H1 (cell line): ENCODE results near the gene PEPD. TPM values are rescaled to one million over a fixed set of nuclear protein-coding genes. Genes with fewer than 3 reads are reported as not detected.

ENCODE experiments used
- CTCF ChIA-PET: fragments of 300-600 bp; sonication (Branson Sonifier 250); formaldehyde crosslinking; loops from one replicate; lab custom pipeline; 2021; ENCODE audit not compliant: partially characterized antibody; lab: Charles Lee
- POLR2A ChIA-PET: fragments of 300-600 bp; sonication (Branson Sonifier 250); formaldehyde crosslinking; loops from one replicate; lab custom pipeline; 2021; ENCODE audit warnings: inconsistent platforms; ENCODE audit not compliant: partially characterized antibody; lab: Charles Lee
- DNase-seq, 2 experiments: peaks; one replicate each; pipeline versions ENCODE4 v3.0.0 to v3.0.0-alpha.2; 2010 to 2022; ENCODE audit warnings: low spot score in 2 of 2, low read depth in 1 of 2, mixed read lengths in 1 of 2
- FAIRE-seq: peaks from 2 replicates; lab custom pipeline; 2011; peaks lifted over from hg19 to GRCh38; lab: Jason Lieb, UNC
- H2AFZ ChIP-seq: 2 replicates; pipeline ENCODE4 v1.8.1; 2012; ENCODE audit warnings: low read length, inconsistent platforms
- H2AK5ac ChIP-seq: 2 replicates; pipeline ENCODE4 v1.6.1; 2013; ENCODE audit warnings: low read depth, low read length
- H2BK120ac ChIP-seq: replicated peaks from 2 replicates; pipeline ENCODE3; 2013; ENCODE audit warnings: low read depth, low read length, inconsistent platforms
- H2BK12ac ChIP-seq: 2 replicates; pipeline ENCODE4 v1.6.1; 2013; ENCODE audit warnings: low read depth, low read length
- H2BK15ac ChIP-seq: 2 replicates; pipeline ENCODE4 v1.6.1; 2013; ENCODE audit warnings: low read length
- H2BK20ac ChIP-seq: 2 replicates; pipeline ENCODE4 v1.6.1; 2013; ENCODE audit warnings: low read length
- H2BK5ac ChIP-seq: 2 replicates; pipeline ENCODE4 v1.6.1; 2013; ENCODE audit warnings: low read depth, low read length
- H3K14ac ChIP-seq: 2 replicates; pipeline ENCODE4 v1.6.1; 2013; ENCODE audit warnings: inconsistent platforms; ENCODE audit not compliant: insufficient read length
- H3K18ac ChIP-seq: 2 replicates; pipeline ENCODE4 v1.6.1; 2013; ENCODE audit warnings: low read length; ENCODE audit errors: extremely low read depth
- H3K23ac ChIP-seq: 2 replicates; pipeline ENCODE4 v1.6.1; 2013; ENCODE audit warnings: inconsistent platforms; ENCODE audit not compliant: insufficient read length
- H3K23me2 ChIP-seq: 2 replicates; pipeline ENCODE4 v1.6.1; 2013; ENCODE audit warnings: low read depth, low read length
- H3K27ac ChIP-seq: 2 replicates; pipeline ENCODE4 v1.6.1; 2011; ENCODE audit warnings: low read depth, low read length, inconsistent platforms
- H3K27me3 ChIP-seq, 4 experiments: replicated peaks in 1 of 4; 1 replicate in 1 of 4; 2 replicates in 3 of 4; pipeline versions ENCODE4 v1.6.1 to v1.8.1; 2011 to 2013; ENCODE audit warnings: low read length in 3 of 4, mild to moderate bottlenecking in 3 of 4, inconsistent platforms in 2 of 4, mixed read lengths in 2 of 4, moderate library complexity in 1 of 4; ENCODE audit not compliant: control insufficient read depth in 3 of 4, insufficient read depth in 3 of 4; ENCODE audit errors: extremely low read depth in 1 of 4
- H3K36me3 ChIP-seq, 4 experiments: 2 replicates each; pipeline versions ENCODE4 v1.6.1 to v1.8.1; 2011 to 2013; ENCODE audit warnings: mild to moderate bottlenecking in 4 of 4, low read length in 3 of 4, moderate library complexity in 2 of 4, control low read depth in 1 of 4, inconsistent platforms in 1 of 4; ENCODE audit not compliant: insufficient read depth in 4 of 4, control insufficient read depth in 2 of 4
- H3K4ac ChIP-seq: replicated peaks from 2 replicates; pipeline ENCODE3; 2013; ENCODE audit warnings: low read length, low read depth, mixed read lengths, inconsistent platforms; ENCODE audit not compliant: insufficient read length
- H3K4me1 ChIP-seq, 4 experiments: replicated peaks in 1 of 4; 1 replicate in 1 of 4; 2 replicates in 3 of 4; pipeline versions ENCODE4 v1.6.1 to v1.8.1; 2011 to 2013; ENCODE audit warnings: low read length in 3 of 4, inconsistent platforms in 2 of 4, mixed read lengths in 1 of 4; ENCODE audit not compliant: insufficient read depth in 4 of 4, control insufficient read depth in 3 of 4
- H3K4me2 ChIP-seq, 2 experiments: 2 replicates each; pipeline versions ENCODE4 v1.6.1 to v1.8.1; 2011 to 2013; ENCODE audit warnings: low read depth in 2 of 2, low read length in 2 of 2, control low read depth in 1 of 2, inconsistent platforms in 1 of 2, mild to moderate bottlenecking in 1 of 2; ENCODE audit not compliant: insufficient read depth in 1 of 2
- H3K4me3 ChIP-seq, 4 experiments: fragments of 200-600, 300-600 bp in 1 of 4; sonication (generic), shearing (Covaris generic), sonication (Bioruptor Twin) in 1 of 4; 2 replicates each; pipeline versions ENCODE4 v1.5.1 to v1.8.1; 2011 to 2016; ENCODE audit warnings: low read length in 4 of 4, low read depth in 3 of 4, control low read depth in 2 of 4, inconsistent platforms in 2 of 4, mild to moderate bottlenecking in 2 of 4, mixed read lengths in 1 of 4, moderate library complexity in 1 of 4; ENCODE audit not compliant: insufficient read depth in 2 of 4; ENCODE audit errors: extremely low read depth in 1 of 4
- H3K56ac ChIP-seq: replicated peaks from 2 replicates; pipeline ENCODE3; 2013; ENCODE audit warnings: low read depth, mild to moderate bottlenecking, mixed read lengths, low read length, inconsistent platforms; ENCODE audit not compliant: insufficient read length
- H3K79me1 ChIP-seq: 2 replicates; pipeline ENCODE4 v1.6.1; 2013; ENCODE audit warnings: low read depth, low read length, control low read depth
- H3K79me2 ChIP-seq, 2 experiments: 2 replicates each; pipeline versions ENCODE4 v1.6.1 to v1.8.1; 2012 to 2013; ENCODE audit warnings: low read length in 2 of 2, mild to moderate bottlenecking in 2 of 2, inconsistent platforms in 1 of 2; ENCODE audit not compliant: insufficient read depth in 2 of 2, control insufficient read depth in 1 of 2
- H3K9ac ChIP-seq, 4 experiments: replicated peaks in 1 of 4; 1 replicate in 1 of 4; 2 replicates in 3 of 4; pipeline versions ENCODE4 v1.6.1 to v1.8.1; 2011 to 2013; ENCODE audit warnings: low read depth in 3 of 4, low read length in 3 of 4, control low read depth in 2 of 4, mild to moderate bottlenecking in 2 of 4, moderate library complexity in 2 of 4, inconsistent platforms in 1 of 4; ENCODE audit errors: extremely low read depth in 1 of 4
- H3K9me3 ChIP-seq, 2 experiments: 2 replicates each; pipeline versions ENCODE4 v1.6.1 to v1.8.1; 2012 to 2013; ENCODE audit warnings: mild to moderate bottlenecking in 2 of 2, moderate library complexity in 2 of 2, control low read depth in 1 of 2, inconsistent platforms in 1 of 2, low read depth in 1 of 2, low read length in 1 of 2, mixed read lengths in 1 of 2; ENCODE audit not compliant: insufficient read depth in 2 of 2
- H4K20me1 ChIP-seq, 2 experiments: replicated peaks in 1 of 2; 2 replicates each; pipeline versions ENCODE3 to v1.8.1; 2011 to 2013; ENCODE audit warnings: inconsistent platforms in 2 of 2, low read length in 2 of 2, mild to moderate bottlenecking in 1 of 2; ENCODE audit not compliant: insufficient read depth in 2 of 2, control insufficient read depth in 1 of 2
- H4K5ac ChIP-seq: 2 replicates; pipeline ENCODE4 v1.6.1; 2013; ENCODE audit warnings: low read length, low read depth, mixed read lengths, inconsistent platforms; ENCODE audit not compliant: insufficient read length
- H4K8ac ChIP-seq: 2 replicates; pipeline ENCODE4 v1.8.0; 2013; ENCODE audit warnings: mild to moderate bottlenecking, moderate library complexity, low read length, inconsistent platforms; ENCODE audit not compliant: insufficient read depth; ENCODE audit errors: extremely low read depth
- H4K91ac ChIP-seq: replicated peaks from 2 replicates; pipeline ENCODE3; 2013; ENCODE audit warnings: low read length, mixed read lengths, inconsistent platforms; ENCODE audit not compliant: insufficient read length
- CBX8 ChIP-seq: fragments of 300-800, 300-1000 bp; sonication (generic); IDR thresholded peaks from 2 replicates; pipeline ENCODE4 v1.7.1; 2016; ENCODE audit warnings: low read depth, low read length, borderline replicate concordance
- E2F6 ChIP-seq: IDR thresholded peaks from 2 replicates; pipeline ENCODE4 v1.6.1; 2012; ENCODE audit warnings: inconsistent platforms
- EP300 ChIP-seq, 2 experiments: IDR thresholded peaks; 1 replicate in 1 of 2; 2 replicates in 1 of 2; pipeline ENCODE4 v1.6.1; 2011 to 2012; ENCODE audit warnings: low read depth in 2 of 2, low read length in 2 of 2, mild to moderate bottlenecking in 2 of 2, borderline replicate concordance in 1 of 2, inconsistent platforms in 1 of 2, moderate library complexity in 1 of 2
- GABPA ChIP-seq: IDR thresholded peaks from 2 replicates; pipeline ENCODE4 v1.6.1; 2011; ENCODE audit warnings: mild to moderate bottlenecking, low read length, moderate library complexity, borderline replicate concordance; ENCODE audit not compliant: insufficient read depth
- GTF2F1 ChIP-seq: IDR thresholded peaks from 2 replicates; pipeline ENCODE4 v1.6.1; 2012; ENCODE audit warnings: low read depth, low read length, improper control_type of control experiment, borderline replicate concordance
- JUN ChIP-seq: IDR thresholded peaks from 2 replicates; pipeline ENCODE4 v1.6.1; 2011; ENCODE audit warnings: low read depth, mild to moderate bottlenecking, improper control_type of control experiment, low read length
- KDM4A ChIP-seq: IDR thresholded peaks from one replicate; pipeline ENCODE4 v1.7.1; 2012; ENCODE audit warnings: low read depth, mild to moderate bottlenecking, moderate library complexity, low read length, inconsistent platforms; ENCODE audit not compliant: severe bottlenecking
- NRF1 ChIP-seq: IDR thresholded peaks from 2 replicates; pipeline ENCODE4 v1.6.1; 2011; ENCODE audit warnings: mild to moderate bottlenecking, low read depth, low read length, improper control_type of control experiment
- RFX5 ChIP-seq: IDR thresholded peaks from 2 replicates; pipeline ENCODE4 v1.6.1; 2011; ENCODE audit warnings: low read depth, low read length, improper control_type of control experiment, borderline replicate concordance
- RXRA ChIP-seq: IDR thresholded peaks from 2 replicates; pipeline ENCODE4 v1.6.1; 2011; ENCODE audit warnings: low read depth, mild to moderate bottlenecking, low read length, moderate library complexity; ENCODE audit not compliant: insufficient read depth
- SP4 ChIP-seq: IDR thresholded peaks from 2 replicates; pipeline ENCODE4 v1.6.1; 2012; ENCODE audit warnings: low read length, inconsistent platforms
- SRF ChIP-seq: IDR thresholded peaks from 2 replicates; pipeline ENCODE4 v1.6.1; 2011; ENCODE audit warnings: mild to moderate bottlenecking, low read depth, low read length, moderate library complexity
- SUZ12 ChIP-seq: fragments of 200-600 bp; sonication (generic); IDR thresholded peaks from 2 replicates; pipeline ENCODE4 v1.6.1; 2012; ENCODE audit warnings: mild to moderate bottlenecking, inconsistent platforms, low read length, moderate library complexity, mixed read lengths
- WGBS, 2 experiments: shearing (Covaris generic) in 1 of 2; methylation state at CpG; one replicate each; pipeline versions ENCODE4 v1.1.6 to v1.1.7; 2013 to 2015; ENCODE audit warnings: low lambda C conversion rate in 2 of 2, mixed read lengths in 2 of 2, inconsistent platforms in 1 of 2, low coverage in 1 of 2, missing lambda C conversion rate in 1 of 2; ENCODE audit not compliant: insufficient replicate concordance in 2 of 2, insufficient coverage in 1 of 2, insufficient read length in 1 of 2; ENCODE audit errors: extremely low coverage in 1 of 2, missing lambda C conversion rate in 1 of 2; 5-methylcytosine and 5-hydroxymethylcytosine counted together
- polyA plus RNA-seq, 7 experiments: library from polyadenylated mRNA; depleted of rRNA in 3 of 7; stranded (reverse) in 5 of 7; unstranded in 2 of 7; fragments of >200 nt in 5 of 7; fragments of 200-250 nt in 2 of 7; gene quantifications; 1 replicate in 5 of 7; 2 replicates in 1 of 7; 4 replicates in 1 of 7; pipeline versions ENCODE4 v1.2.1 to v1.2.3, GENCODE V29; 2011 to 2013; ENCODE audit warnings: missing spikeins in 2 of 7, mixed read lengths in 2 of 7
- total RNA-seq: library from RNA; stranded (reverse); fragmentation: NEBNext Ultra II Directional; extraction: Animal tissue kit (Norgen Biotek cat#: 25700); gene quantifications from 2 replicates; pipeline ENCODE4 v1.2.1, GENCODE V29; 2021

PEPD gene
- total and polyA plus RNA-seq, 2 of the 8 experiments (the other 6 are each of a cell fraction or from before 2014, with no cell fraction given): 84.1 to 178 TPM

GRCh38 chr19:33437393-33437820 lies 84.2 kb downstream of the PEPD start:
- Histone ChIP-seq H2BK120ac (no peak overlapping the region), H2AK5ac (no peak overlapping the region), H3K79me1 (no peaks in the 10 kb centered on the region), H2BK20ac (no peak overlapping the region), H2AFZ (no peak overlapping the region), H2BK12ac (no peak overlapping the region), H2BK5ac (no peak overlapping the region), H3K36me3 (no peaks in the 10 kb centered on the region), H3K9me3 (no peaks in the 10 kb centered on the region), H3K18ac (no peak overlapping the region), H3K9ac (no peak overlapping the region), H3K23me2 (no peaks in the 10 kb centered on the region), H4K5ac (no peak overlapping the region), H3K27ac (no peak overlapping the region), H3K4me2 (no peak overlapping the region), H3K4me1 (peaks cover 0 to 4% (median 2%) of the 10 kb centered on the region in 4 experiments; a peak in 2 of 7 replicates), H3K14ac (no peak overlapping the region), H3K56ac (no peak overlapping the region), H4K8ac (no peak overlapping the region), H2BK15ac (no peak overlapping the region), H3K4ac (no peak overlapping the region), H3K27me3 (no peaks in the 10 kb centered on the region), H4K20me1 (peaks cover 0 to 5% of the 10 kb centered on the region in 2 experiments), H4K91ac (no peak overlapping the region), H3K79me2 (no peaks in the 10 kb centered on the region), H3K23ac (no peak overlapping the region), H3K4me3 (no peak overlapping the region)
- WGBS, 2 experiments: 87% methylated on average over 11 of the region's 11 CpGs; no CpG with 5 or more reads in 1 of the 2 experiments
- no peak for DNase-seq
- ChIA-PET POLR2A (no interaction called here), CTCF (interaction anchor here (0.8 kb wide), 1 partner anchor 162 kb away, joined by 3 read pairs; no protein-coding TSS in a partner anchor)
- no peak for FAIRE-seq
- TF ChIP-seq E2F6 (no peak), SP4 (no peak), CBX8 (no peak), SUZ12 (no peak), EP300 (IDR thresholded peaks at IDR 0.05; ENCODE audit: borderline replicate concordance in 1 of 2, low read depth in 2 of 2, low read length in 2 of 2) (no peak), JUN (no peak), NRF1 (no peak), GABPA (no peak), RFX5 (no peak), RXRA (no peak), SRF (no peak), KDM4A (no peak), GTF2F1 (no peak)
